ENCODE data around the gene FAM3A.
"Not testable (repeated sequence)": the region's sequence is repeated elsewhere in the genome, so short reads cannot be mapped to it uniquely, and the experiment has no call there.

FAM3A gene, protein sequence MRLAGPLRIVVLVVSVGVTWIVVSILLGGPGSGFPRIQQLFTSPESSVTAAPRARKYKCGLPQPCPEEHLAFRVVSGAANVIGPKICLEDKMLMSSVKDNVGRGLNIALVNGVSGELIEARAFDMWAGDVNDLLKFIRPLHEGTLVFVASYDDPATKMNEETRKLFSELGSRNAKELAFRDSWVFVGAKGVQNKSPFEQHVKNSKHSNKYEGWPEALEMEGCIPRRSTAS

DNA sequence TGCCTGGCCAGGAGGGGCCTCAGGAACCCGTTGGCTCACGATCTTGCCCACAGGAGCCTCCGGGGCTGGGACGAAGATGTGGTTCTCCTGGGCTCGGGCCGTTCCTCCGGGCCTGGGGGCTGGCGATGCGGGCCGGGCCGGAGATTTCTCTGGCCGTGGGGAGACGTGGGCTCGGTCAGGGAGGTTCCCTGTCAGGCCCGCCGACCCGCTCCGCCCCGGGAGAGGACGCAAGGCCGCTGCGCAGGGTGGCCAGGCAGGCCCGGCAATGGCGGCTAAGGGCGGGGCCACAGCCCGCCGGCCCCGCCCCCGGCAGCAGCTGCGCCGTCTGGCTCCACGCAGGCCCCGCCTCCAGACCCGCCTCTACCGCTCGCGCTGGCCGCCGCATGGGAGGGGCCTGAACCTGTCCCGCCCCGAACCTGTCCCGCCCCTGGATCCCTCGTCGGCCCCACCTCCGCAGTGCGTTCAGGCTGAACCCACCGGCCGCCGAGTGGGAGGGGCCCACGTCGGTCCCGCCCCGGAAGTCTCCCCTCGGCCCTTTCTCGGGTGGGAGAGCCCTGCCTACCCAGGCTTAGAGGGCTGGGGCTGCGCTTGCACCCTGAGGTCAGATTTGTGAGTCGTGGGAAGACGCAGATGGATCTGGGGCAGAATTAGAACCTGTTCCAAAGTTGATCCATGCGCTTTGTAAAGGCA lies at the start of gene FAM3A:
FAM3A (minus strand) TSS at position 267 of the 690 bp plus-strand sequence. CDS start 460 bp downstream, outside the sequence.
- peak within 1 kb of the TSS; percentile 92 for H3K27ac Mint-ChIP-seq
- no peaks in the 10 kb centered on the region for H3K27me3 Mint-ChIP-seq
- intact Hi-C loops (cut with micrococcal nuclease) = no loop called here
- H3K4me3 Mint-ChIP-seq = peak within 1 kb of the TSS; percentile 85
- peaks cover 8% of the 10 kb centered on the region for H3K36me3 Mint-ChIP-seq (ENCODE audit: low read depth)
- H3K9me3 Mint-ChIP-seq = no peaks in the 10 kb centered on the region
- H3K4me1 Mint-ChIP-seq (ENCODE audit: low read depth) = peaks cover 30% of the 10 kb centered on the region

- H3K9me3 Mint-ChIP-seq; intact Hi-C loops (cut with micrococcal nuclease); H3K27me3 Mint-ChIP-seq; H3K36me3 Mint-ChIP-seq (ENCODE audit: low read depth); H3K4me1 Mint-ChIP-seq (ENCODE audit: low read depth); H3K4me3 Mint-ChIP-seq; H3K27ac Mint-ChIP-seq: not testable (repeated sequence)
Measured at GRCh38 chrX:154562295-154562694, 46.3 kb upstream of the FAM3A start.

GRCh38 chrX:154560326-154560725 lies 44.3 kb upstream of the FAM3A start:
- H3K4me3 Mint-ChIP-seq; H3K27me3 Mint-ChIP-seq; H3K27ac Mint-ChIP-seq; H3K4me1 Mint-ChIP-seq (ENCODE audit: low read depth); intact Hi-C loops (cut with micrococcal nuclease); H3K36me3 Mint-ChIP-seq (ENCODE audit: low read depth); H3K9me3 Mint-ChIP-seq: not testable (repeated sequence)

GRCh38 chrX:154558896-154559295 lies 42.9 kb upstream of the FAM3A start:
- H3K4me3 Mint-ChIP-seq; H3K4me1 Mint-ChIP-seq (ENCODE audit: low read depth); H3K27me3 Mint-ChIP-seq; H3K27ac Mint-ChIP-seq; H3K9me3 Mint-ChIP-seq; intact Hi-C loops (cut with micrococcal nuclease): not testable (repeated sequence)
- peaks cover 21% of the 10 kb centered on the region for H3K36me3 Mint-ChIP-seq (ENCODE audit: low read depth)

- H3K27ac Mint-ChIP-seq; intact Hi-C loops (cut with micrococcal nuclease); H3K27me3 Mint-ChIP-seq; H3K4me1 Mint-ChIP-seq (ENCODE audit: low read depth); H3K9me3 Mint-ChIP-seq; H3K4me3 Mint-ChIP-seq: not testable (repeated sequence)
- H3K36me3 Mint-ChIP-seq (ENCODE audit: low read depth) = peaks cover 28% of the 10 kb centered on the region
Measured at GRCh38 chrX:154558060-154558690, 42.1 kb upstream of the FAM3A start.

DNA sequence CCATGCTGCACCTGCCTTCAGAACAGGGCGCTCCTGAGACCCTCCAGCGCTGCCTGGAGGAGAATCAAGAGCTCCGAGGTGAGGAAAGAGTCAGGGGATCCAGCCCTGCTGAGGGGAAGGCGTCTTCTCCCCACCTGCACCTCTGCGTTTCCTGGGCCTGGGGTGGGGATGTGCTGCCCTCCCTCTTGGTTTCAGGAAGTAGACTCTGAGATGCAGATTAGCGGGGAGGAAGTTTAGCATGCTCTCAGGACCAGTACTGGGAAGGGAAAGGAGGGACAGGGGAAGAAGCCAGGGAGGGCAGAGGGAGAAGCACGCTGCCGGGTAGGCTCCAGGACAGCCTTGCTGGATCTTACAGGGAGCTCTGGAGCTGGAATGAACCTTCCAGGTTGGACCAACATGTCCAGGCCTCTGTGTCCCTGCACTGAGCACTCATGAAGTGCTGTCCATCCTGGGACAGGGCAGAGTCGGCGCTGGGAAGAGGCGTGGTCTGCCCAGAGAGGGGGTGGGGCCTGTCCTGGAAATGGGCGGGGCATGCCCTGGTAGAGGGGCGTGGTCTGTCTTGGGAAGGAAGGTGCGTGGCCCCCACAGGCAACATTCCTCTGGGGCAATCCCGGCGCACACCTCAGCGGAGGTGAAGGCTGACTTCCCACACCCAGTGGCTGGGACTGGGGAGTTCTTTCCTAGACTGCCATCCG lies 36.2 kb upstream of the FAM3A start:
- H3K27me3 Mint-ChIP-seq; H3K9me3 Mint-ChIP-seq; H3K4me3 Mint-ChIP-seq; intact Hi-C loops (cut with micrococcal nuclease): not testable (repeated sequence)
- Mint-ChIP-seq H3K27ac (peak overlapping the region; percentile 34), H3K36me3 (ENCODE audit: low read depth) (peaks cover 72% of the 10 kb centered on the region), H3K4me1 (ENCODE audit: low read depth) (peaks cover 39% of the 10 kb centered on the region)

DNA sequence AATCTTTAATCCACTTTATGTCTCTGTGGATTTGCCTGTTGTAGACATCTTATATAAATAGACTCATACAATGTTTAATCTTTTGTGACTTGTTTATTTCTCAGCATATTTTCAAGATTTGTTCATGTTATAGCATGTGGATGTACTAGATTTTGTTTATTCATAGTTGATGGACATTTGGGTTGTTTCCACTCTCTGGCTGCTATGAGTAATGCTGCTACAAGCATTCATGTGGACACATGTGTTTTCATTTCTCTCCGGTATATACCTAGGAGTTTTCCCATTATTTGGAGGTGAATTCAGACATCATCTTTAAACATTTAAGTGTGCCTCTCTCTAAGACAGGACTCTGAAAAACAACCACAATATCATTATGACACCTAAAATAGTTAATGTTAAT lies 33.7 kb upstream of the FAM3A start:
- Mint-ChIP-seq H3K27ac (no peak overlapping the region), H3K27me3 (no peaks in the 10 kb centered on the region), H3K4me1 (ENCODE audit: low read depth) (peaks cover 54% of the 10 kb centered on the region), H3K9me3 (no peaks in the 10 kb centered on the region), H3K4me3 (no peak overlapping the region), H3K36me3 (ENCODE audit: low read depth) (peaks cover 74% of the 10 kb centered on the region)
- intact Hi-C loops (cut with micrococcal nuclease) = no loop called here

DNA sequence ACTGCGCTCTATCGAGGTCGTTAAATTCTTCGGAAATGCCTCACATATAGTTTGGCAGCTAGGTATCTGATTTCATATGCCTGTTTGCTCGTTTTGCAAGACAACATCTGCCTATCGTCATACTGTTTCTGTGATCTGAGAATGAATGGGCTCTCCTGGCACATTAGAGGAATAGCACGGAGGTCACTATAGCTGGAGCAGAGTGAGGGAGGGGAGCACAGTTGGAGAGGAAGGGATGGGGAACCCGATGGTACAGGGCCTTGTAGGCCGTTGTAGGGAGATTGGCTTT lies 31.9 kb upstream of the FAM3A start:
- intact Hi-C loops (cut with micrococcal nuclease) = no loop called here
- Mint-ChIP-seq H3K4me3 (peak overlapping the region; percentile 87), H3K27ac (peak overlapping the region; percentile 94), H3K36me3 (ENCODE audit: low read depth) (peaks cover 64% of the 10 kb centered on the region), H3K4me1 (ENCODE audit: low read depth) (peaks cover 56% of the 10 kb centered on the region), H3K27me3 (no peaks in the 10 kb centered on the region), H3K9me3 (no peaks in the 10 kb centered on the region)

DNA sequence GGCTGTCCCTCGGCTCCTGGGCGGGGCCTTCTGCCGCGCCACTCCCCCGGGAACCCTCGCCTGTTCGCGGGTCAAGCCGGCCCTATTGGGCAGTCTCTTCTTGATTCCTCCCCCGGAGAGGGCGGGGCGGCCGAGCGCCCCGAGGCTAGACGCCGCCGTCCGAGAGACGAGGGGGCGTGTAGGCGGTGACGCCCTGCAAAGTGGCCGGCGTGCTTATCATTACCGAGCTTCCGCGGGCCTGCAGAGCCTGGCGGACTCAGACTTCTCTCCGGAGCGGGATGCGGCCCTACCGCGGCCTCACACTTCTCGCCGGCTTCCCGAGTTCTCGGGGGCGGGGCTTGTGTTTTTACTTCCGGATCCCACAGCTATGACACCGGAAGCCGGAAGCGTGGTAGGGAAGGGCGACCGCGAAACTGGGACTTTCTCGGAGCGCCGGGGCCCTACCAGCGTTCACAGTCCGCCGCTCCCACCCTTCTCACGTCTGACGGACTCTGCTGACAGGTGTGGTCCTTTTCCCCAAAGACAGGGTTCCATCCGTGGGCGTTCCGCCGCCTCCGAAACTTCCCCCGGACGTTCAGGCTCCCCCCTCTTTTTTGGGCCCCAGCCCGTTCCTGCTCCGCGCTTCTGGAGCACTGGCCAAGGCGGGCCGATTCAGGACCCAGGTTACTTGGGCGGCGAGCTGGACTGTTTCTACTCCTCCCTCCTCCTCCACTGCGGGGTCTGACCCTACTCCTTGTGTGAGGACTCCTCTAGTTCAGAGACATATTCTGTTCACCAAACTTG lies 31.4 kb upstream of the FAM3A start, which contains the start of gene IKBKG:
IKBKG (plus strand) TSS at position 376 of the 783 bp plus-strand sequence. CDS start 4,383 bp downstream, outside the sequence.
- no peaks in the 10 kb centered on the region for H3K9me3 Mint-ChIP-seq
- intact Hi-C loops (cut with micrococcal nuclease) = no loop called here
- peaks cover 59% of the 10 kb centered on the region for H3K4me1 Mint-ChIP-seq (ENCODE audit: low read depth)
- H3K4me3 Mint-ChIP-seq = peak within 1 kb of the TSS; percentile 87
- peak within 1 kb of the TSS; percentile 94 for H3K27ac Mint-ChIP-seq
- no peaks in the 10 kb centered on the region for H3K27me3 Mint-ChIP-seq
- peaks cover 66% of the 10 kb centered on the region for H3K36me3 Mint-ChIP-seq (ENCODE audit: low read depth)

DNA sequence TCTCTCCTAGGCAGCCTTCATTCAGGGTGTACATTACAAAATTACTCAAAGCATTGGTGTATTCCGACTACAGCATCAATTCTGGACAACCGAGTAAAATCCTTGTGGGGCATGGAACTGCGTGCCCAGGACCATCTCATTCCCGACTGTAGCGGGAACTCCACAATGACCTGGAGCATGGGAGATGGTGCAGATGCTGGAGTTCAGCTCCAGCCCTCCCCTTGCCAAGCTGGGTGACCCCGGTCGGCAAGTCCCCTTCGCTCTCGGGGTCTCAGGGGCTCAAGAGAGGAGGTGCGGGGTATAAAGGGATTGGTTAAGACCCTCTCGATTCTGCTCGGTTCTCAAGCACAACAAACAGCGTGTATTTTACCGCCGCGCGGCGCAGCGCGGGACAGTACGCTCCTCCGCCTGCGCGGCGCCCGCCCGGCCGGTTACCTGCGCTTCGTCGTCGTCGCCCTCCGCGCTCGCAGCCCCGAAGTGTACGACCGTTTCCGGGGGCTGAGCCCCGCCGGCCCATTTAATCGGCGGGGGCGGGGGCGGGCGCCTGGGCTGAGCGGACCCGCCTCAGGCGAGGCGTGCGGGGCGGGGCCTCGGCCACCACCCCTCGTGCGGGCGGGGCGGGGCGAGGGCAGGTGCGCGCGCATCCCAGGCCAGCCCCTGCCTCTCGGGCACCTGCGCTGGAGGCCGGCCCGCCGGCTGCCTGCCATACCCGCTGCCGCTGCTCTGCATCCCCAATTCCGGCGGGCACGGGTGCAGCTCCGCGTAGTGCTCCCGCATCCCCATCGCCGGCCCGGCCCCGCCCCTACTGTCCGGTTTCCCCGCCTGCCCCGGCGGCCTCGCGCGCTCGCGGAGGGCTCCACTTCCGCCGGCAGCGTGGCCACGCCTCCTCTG lies 30.6 kb upstream of the FAM3A start, which contains the start of gene G6PD:
G6PD (minus strand) TSS at position 493 of the 891 bp plus-strand sequence. CDS start 691 bp downstream, outside the sequence.
- H3K27ac Mint-ChIP-seq = peak within 1 kb of the TSS; percentile 94
- H3K27me3 Mint-ChIP-seq = no peaks in the 10 kb centered on the region
- no peaks in the 10 kb centered on the region for H3K9me3 Mint-ChIP-seq
- intact Hi-C loops (cut with micrococcal nuclease) = no loop called here
- H3K4me3 Mint-ChIP-seq = peak within 1 kb of the TSS; percentile 87
- H3K36me3 Mint-ChIP-seq (ENCODE audit: low read depth) = peaks cover 66% of the 10 kb centered on the region
- H3K4me1 Mint-ChIP-seq (ENCODE audit: low read depth) = peaks cover 60% of the 10 kb centered on the region

- no peaks in the 10 kb centered on the region for H3K27me3 Mint-ChIP-seq
- peak overlapping the region; percentile 94 for H3K27ac Mint-ChIP-seq
- no peaks in the 10 kb centered on the region for H3K9me3 Mint-ChIP-seq
- peaks cover 65% of the 10 kb centered on the region for H3K36me3 Mint-ChIP-seq (ENCODE audit: low read depth)
- H3K4me1 Mint-ChIP-seq (ENCODE audit: low read depth) = peaks cover 62% of the 10 kb centered on the region
- peak overlapping the region; percentile 82 for H3K4me3 Mint-ChIP-seq
- intact Hi-C loops (cut with micrococcal nuclease) = no loop called here
Measured at GRCh38 chrX:154545673-154546274, 29.7 kb upstream of the FAM3A start.

GRCh38 chrX:154542723-154543424 lies 26.8 kb upstream of the FAM3A start:
- no peaks in the 10 kb centered on the region for H3K9me3 Mint-ChIP-seq
- H3K4me3 Mint-ChIP-seq = peak overlapping the region; percentile 74
- H3K4me1 Mint-ChIP-seq (ENCODE audit: low read depth) = peaks cover 60% of the 10 kb centered on the region
- intact Hi-C loops (cut with micrococcal nuclease) = no loop called here
- H3K36me3 Mint-ChIP-seq (ENCODE audit: low read depth) = peaks cover 70% of the 10 kb centered on the region
- peak overlapping the region; percentile 94 for H3K27ac Mint-ChIP-seq
- H3K27me3 Mint-ChIP-seq = no peaks in the 10 kb centered on the region

Measured in dendritic cell treated with granulocyte-macrophage colony-stimulating factor and Interleukin-4, amounts not matched to agents 40 ng/mL and 50 ng/mL, for 4 days (primary cell).